Upper lobe of left lung (tissue), 6 donors: ENCODE data around the gene SNTG2. TPM values are rescaled to one million over a fixed set of nuclear protein-coding genes. Genes with fewer than 3 reads are reported as not detected.

Experiments used
- ATAC-seq, 2 donors: fragments of 200-7000 bp; cut with Tn5 transposase; one replicate each; pipeline ENCODE4 v1.9.1; 2022; ENCODE audit warnings: mild to moderate bottlenecking in 2 of 2, moderate library complexity in 2 of 2; ENCODE audit not compliant: low FRiP score in 2 of 2
- DNase-seq, 2 donors: peaks; one replicate each; pipeline ENCODE4 v3.0.0-alpha.2; 2019 to 2020
- H3K27ac ChIP-seq, 4 donors: fragments of 200-600 bp; sonication (generic); one replicate each; pipeline ENCODE4 v1.5.1; 2016 to 2019
- H3K27me3 ChIP-seq, 4 donors: fragments of 200-600 bp; sonication (generic); one replicate each; pipeline ENCODE4 v1.5.1; 2017 to 2019
- H3K36me3 ChIP-seq, 4 donors: fragments of 200-600 bp; sonication (generic); one replicate each; pipeline ENCODE4 v1.5.1; 2016 to 2019
- H3K4me1 ChIP-seq, 4 donors: fragments of 200-600 bp; sonication (generic); one replicate each; pipeline ENCODE4 v1.5.1; 2018 to 2019
- H3K4me3 ChIP-seq, 4 donors: fragments of 200-600 bp; sonication (generic); one replicate each; pipeline ENCODE4 v1.5.1; 2017 to 2019; ENCODE audit warnings: mild to moderate bottlenecking in 2 of 4, moderate library complexity in 1 of 4
- H3K9me3 ChIP-seq, 4 donors: fragments of 200-600 bp; sonication (generic); one replicate each; pipeline ENCODE4 v1.5.1; 2018 to 2019
- EP300 ChIP-seq, 4 donors: sonication (generic); formaldehyde crosslinking; IDR thresholded peaks; one replicate each; pipeline ENCODE4 v1.5.1; 2017; ENCODE audit warnings: antibody characterized with exemption in 4 of 4, control low read depth in 2 of 4
- POLR2A ChIP-seq, 4 donors: fragments of 450-650 bp; IDR thresholded peaks; one replicate each; pipeline ENCODE4 v1.5.1; 2016 to 2017; ENCODE audit warnings: antibody characterized with exemption in 4 of 4, mild to moderate bottlenecking in 2 of 4
- POLR2AphosphoS5 ChIP-seq, 2 donors: sonication (generic); formaldehyde crosslinking; IDR thresholded peaks; one replicate each; pipeline ENCODE4 v1.5.1; 2017; ENCODE audit warnings: antibody characterized with exemption in 2 of 2
- WGBS, 2 donors: methylation state at CpG; one replicate each; pipeline ENCODE4 v1.1.5; 2017 to 2018; 5-methylcytosine and 5-hydroxymethylcytosine counted together
- total RNA-seq, 6 donors: library from RNA; depleted of rRNA in 4 of 6; stranded (reverse); fragments of >200 nt in 4 of 6; gene quantifications; one replicate each; pipeline versions ENCODE4 v1.1.0 to v1.2.1, GENCODE V29; 2016 to 2021
- TF ChIP-seq, protein P1 (sequence below), 6 experiments: fragments of 450-650 bp in 4 of 6; fragments of 200-600 bp in 2 of 6; sonication (generic) in 2 of 6; IDR thresholded peaks; one replicate each; pipeline ENCODE4 v1.5.1; 2016 to 2019; ENCODE audit warnings: antibody characterized with exemption in 6 of 6
- donor health status: DM: no; HTN: no; CAD: no; lungs with moderate emphysema.
- donor health status: DM: no; HTN: yes; CAD: no; lungs with severe emphysema.

SNTG2 gene
- total RNA-seq, 6 donors from 2014 or later, result 1.1 to 13.6 (median 3.0) TPM

DNA sequence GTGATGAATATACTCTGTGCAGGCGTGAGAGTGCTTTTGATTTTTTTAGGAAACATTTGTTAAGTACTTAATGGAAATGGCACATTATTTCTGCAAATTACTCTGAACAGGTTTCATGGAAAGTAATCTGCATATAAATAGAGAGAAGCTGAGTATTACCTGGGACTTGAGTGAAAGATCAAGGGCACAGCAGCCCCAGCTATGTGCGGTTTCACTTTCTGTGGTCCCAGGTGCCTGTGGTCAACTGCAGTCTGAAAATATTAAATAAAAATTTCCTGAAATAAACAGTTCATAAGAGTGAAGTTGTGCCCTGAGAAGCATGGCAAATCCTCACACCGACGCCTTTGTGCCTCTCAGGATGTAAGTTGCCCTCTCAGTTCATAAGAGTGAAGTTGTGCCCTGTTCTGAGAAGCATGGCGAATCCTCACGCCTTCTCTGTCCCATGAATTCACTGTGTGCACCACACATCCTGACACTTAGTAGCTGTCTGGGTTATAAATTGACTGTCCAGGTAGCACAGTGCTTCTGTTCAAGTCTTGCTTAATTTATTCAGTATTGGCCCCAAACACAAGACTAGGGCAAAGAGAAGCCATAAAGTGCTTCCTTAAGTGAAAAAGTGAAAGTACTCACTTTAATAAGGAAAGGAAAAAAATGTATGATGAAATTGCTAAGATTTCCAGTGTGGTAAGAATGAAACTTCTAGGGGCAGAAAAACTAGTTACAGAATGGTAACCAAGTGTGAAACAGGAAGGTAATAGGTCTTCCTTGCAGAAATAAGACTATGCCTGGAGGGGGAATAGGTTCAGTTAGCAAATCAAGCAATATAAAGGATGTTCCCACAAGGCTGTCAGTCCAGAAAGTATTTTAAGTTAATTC, 4.3 kb upstream of the SNTG2 start:
- H3K36me3 ChIP-seq, result no peaks in the 10 kb centered on the region
- ATAC-seq (no peak), DNase-seq (no peak)
- H3K9me3 ChIP-seq, result peaks cover 7 to 9% (median 8%) of the 10 kb centered on the region in 4 donors
- no peak overlapping the region for H3K27ac ChIP-seq
- no peak overlapping the region for H3K4me3 ChIP-seq
- TF ChIP-seq POLR2AphosphoS5 (IDR thresholded peaks at IDR 0.05) (no peak), EP300 (IDR thresholded peaks at IDR 0.05) (no peak), POLR2A (IDR thresholded peaks at IDR 0.05) (no peak)
- TF ChIP-seq, protein P1, sequence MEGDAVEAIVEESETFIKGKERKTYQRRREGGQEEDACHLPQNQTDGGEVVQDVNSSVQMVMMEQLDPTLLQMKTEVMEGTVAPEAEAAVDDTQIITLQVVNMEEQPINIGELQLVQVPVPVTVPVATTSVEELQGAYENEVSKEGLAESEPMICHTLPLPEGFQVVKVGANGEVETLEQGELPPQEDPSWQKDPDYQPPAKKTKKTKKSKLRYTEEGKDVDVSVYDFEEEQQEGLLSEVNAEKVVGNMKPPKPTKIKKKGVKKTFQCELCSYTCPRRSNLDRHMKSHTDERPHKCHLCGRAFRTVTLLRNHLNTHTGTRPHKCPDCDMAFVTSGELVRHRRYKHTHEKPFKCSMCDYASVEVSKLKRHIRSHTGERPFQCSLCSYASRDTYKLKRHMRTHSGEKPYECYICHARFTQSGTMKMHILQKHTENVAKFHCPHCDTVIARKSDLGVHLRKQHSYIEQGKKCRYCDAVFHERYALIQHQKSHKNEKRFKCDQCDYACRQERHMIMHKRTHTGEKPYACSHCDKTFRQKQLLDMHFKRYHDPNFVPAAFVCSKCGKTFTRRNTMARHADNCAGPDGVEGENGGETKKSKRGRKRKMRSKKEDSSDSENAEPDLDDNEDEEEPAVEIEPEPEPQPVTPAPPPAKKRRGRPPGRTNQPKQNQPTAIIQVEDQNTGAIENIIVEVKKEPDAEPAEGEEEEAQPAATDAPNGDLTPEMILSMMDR (IDR thresholded peaks at IDR 0.05), result no peak
- H3K4me1 ChIP-seq, result peaks cover 11 to 20% (median 15%) of the 10 kb centered on the region in 4 donors
- peaks cover 0 to 17% (median 9%) of the 10 kb centered on the region in 4 donors for H3K27me3 ChIP-seq
- whole genome bisulfite sequencing, 2 donors, result 74 to 77% methylated on average over 6 of the region's 6 CpGs

GRCh38 chr2:949384-950079, 1.1 kb upstream of the SNTG2 start:
- no peaks in the 10 kb centered on the region for H3K36me3 ChIP-seq
- ATAC-seq, result no peak
- DNase-seq, result peak in 1 of 2 donors; percentile 36
- no peak overlapping the region for H3K27ac ChIP-seq
- H3K27me3 ChIP-seq, result peaks cover 0 to 19% (median 11%) of the 10 kb centered on the region in 4 donors
- H3K4me3 ChIP-seq, result peak overlapping the region in 3 of 4 donors; percentile 46 to 66 (median 55)
- H3K4me1 ChIP-seq, result peaks cover 11 to 21% (median 16%) of the 10 kb centered on the region in 4 donors
- peaks cover 4 to 8% (median 7%) of the 10 kb centered on the region in 4 donors for H3K9me3 ChIP-seq
- TF ChIP-seq EP300 (IDR thresholded peaks at IDR 0.05), result no peak
- no peak for TF ChIP-seq POLR2AphosphoS5 (IDR thresholded peaks at IDR 0.05)
- TF ChIP-seq POLR2A (IDR thresholded peaks at IDR 0.05), result no peak
- TF ChIP-seq, protein P1 (IDR thresholded peaks at IDR 0.05), result no peak
- 4 to 6% methylated on average over 25 to 28 of the region's 28 CpGs for WGBS, 2 donors

- H3K4me3 ChIP-seq, result peak overlapping the region; percentile 16 to 66 (median 50)
- peak overlapping the region in 1 of 4 donors; percentile 41 for H3K27ac ChIP-seq
- ATAC-seq (no peak), DNase-seq (peak in 1 of 2 donors; percentile 70)
- H3K36me3 ChIP-seq, result no peaks in the 10 kb centered on the region
- peaks cover 11 to 21% (median 16%) of the 10 kb centered on the region in 4 donors for H3K4me1 ChIP-seq
- H3K9me3 ChIP-seq, result no peaks in the 10 kb centered on the region
- TF ChIP-seq POLR2A (IDR thresholded peaks at IDR 0.05) (no peak), POLR2AphosphoS5 (IDR thresholded peaks at IDR 0.05) (no peak), EP300 (IDR thresholded peaks at IDR 0.05) (no peak)
- TF ChIP-seq, protein P1 (IDR thresholded peaks at IDR 0.05), result no peak
- 29 to 38% methylated on average over 17 to 30 of the region's 34 CpGs for WGBS, 2 donors
- peaks cover 0 to 19% (median 11%) of the 10 kb centered on the region in 4 donors for H3K27me3 ChIP-seq
Observed at GRCh38 chr2:951224-952006, 766 bp downstream of the SNTG2 start.

DNA sequence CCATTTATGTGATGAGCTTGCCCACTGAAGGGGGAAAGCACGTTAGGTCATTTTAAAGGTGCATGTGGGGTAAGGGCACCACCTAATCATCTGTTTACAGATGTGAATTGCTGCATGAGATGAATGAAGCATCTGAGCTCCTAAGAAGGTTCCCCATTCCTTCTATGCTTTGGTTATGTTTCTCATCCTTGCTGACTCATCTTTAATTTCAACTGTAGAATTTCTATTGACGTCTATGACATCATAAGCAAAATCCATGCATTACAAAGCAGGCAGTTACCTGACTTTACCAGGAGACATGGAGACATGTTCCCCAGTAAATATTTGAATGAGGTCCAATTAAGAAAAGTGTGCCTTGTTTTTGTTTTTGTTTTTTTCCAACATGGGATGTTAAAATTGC, 2.8 kb downstream of the SNTG2 start:
- H3K27ac ChIP-seq, result no peak overlapping the region
- H3K4me1 ChIP-seq, result peaks cover 11 to 21% (median 16%) of the 10 kb centered on the region in 4 donors
- DNase-seq (no peak), ATAC-seq (no peak)
- H3K4me3 ChIP-seq, result no peak overlapping the region
- H3K9me3 ChIP-seq, result no peaks in the 10 kb centered on the region
- no peaks in the 10 kb centered on the region for H3K36me3 ChIP-seq
- peaks cover 0 to 19% (median 11%) of the 10 kb centered on the region in 4 donors for H3K27me3 ChIP-seq
- WGBS, 2 donors, result 45% methylated on average over 2 of the region's 2 CpGs
- TF ChIP-seq POLR2A (IDR thresholded peaks at IDR 0.05), result no peak
- TF ChIP-seq, protein P1 (IDR thresholded peaks at IDR 0.05), result no peak
- TF ChIP-seq POLR2AphosphoS5 (IDR thresholded peaks at IDR 0.05), result no peak
- TF ChIP-seq EP300 (IDR thresholded peaks at IDR 0.05), result no peak
